ENCODE measurements around the gene SCG3. TPM values are rescaled to one million over a fixed set of nuclear protein-coding genes. Genes with fewer than 3 reads are reported as not detected.
"Not testable (repeated sequence)": the region's sequence is repeated elsewhere in the genome, so short reads cannot be mapped to it uniquely, and the experiment has no call there.

Gene SCG3
- total and polyA plus RNA-seq, 2 of the 13 experiments (the other 11 are each of a cell fraction or from before 2014, with no cell fraction given), result not detected

GRCh38 chr15:51652084-51652668, 29.1 kb upstream of the SCG3 start:
- DNase-seq (ENCODE audit: low spot score) (no peak), ATAC-seq (no peak), FAIRE-seq (no peak)
- ChIA-PET CTCF (ENCODE audit: low intra/inter-chr PET ratio, low total read pairs) (interaction anchor here (4.1 kb wide), 1 partner anchor 124 kb away, joined by 107 read pairs; no protein-coding TSS in a partner anchor), POLR2A (no interaction called here)
- TF ChIP-seq ZNF883 (CRISPR knock-in tag; IDR thresholded peaks at IDR 0.05; ENCODE audit: not compliant biosample characterization), result no peak
- TF ChIP-seq ZNF704 (CRISPR knock-in tag; IDR thresholded peaks at IDR 0.05; ENCODE audit: borderline replicate concordance), result no peak
- TF ChIP-seq SP140L (CRISPR knock-in tag; IDR thresholded peaks at IDR 0.05; ENCODE audit: borderline replicate concordance), result no peak
- no peak for TF ChIP-seq ZMYM4 (CRISPR knock-in tag; IDR thresholded peaks at IDR 0.05)
- TF ChIP-seq ZNF10 (CRISPR knock-in tag; IDR thresholded peaks at IDR 0.05; ENCODE audit: borderline replicate concordance, low read depth), result no peak
- Histone ChIP-seq H3K27me3 (ENCODE audit: control insufficient read depth in 1 of 2, insufficient read depth in 2 of 2, low read length in 2 of 2) (no peaks in the 10 kb centered on the region), H3K27ac (ENCODE audit: extremely low read length, insufficient read depth, low read length) (no peak overlapping the region), H3K4me3 (replicated peaks in 1 of 3; ENCODE audit: insufficient read depth in 1 of 3, low read depth in 2 of 3, low read length in 3 of 3) (no peak overlapping the region), H3K4me2 (ENCODE audit: low read depth, low read length) (no peak overlapping the region), H3K9ac (ENCODE audit: insufficient read depth, low read depth, low read length) (no peak overlapping the region), H2AFZ (ENCODE audit: low read length) (no peak overlapping the region), H3K36me3 (replicated peaks in 1 of 2; ENCODE audit: control insufficient read depth in 1 of 2, insufficient read depth in 2 of 2, low read length in 2 of 2) (no peaks in the 10 kb centered on the region), H3K9me3 (ENCODE audit: low read length) (no peaks in the 10 kb centered on the region), H4K20me1 (ENCODE audit: insufficient read depth, low read length) (no peaks in the 10 kb centered on the region), H3K4me1 (ENCODE audit: insufficient read depth, low read length) (no peaks in the 10 kb centered on the region), H3K79me2 (ENCODE audit: insufficient read depth, low read length) (no peaks in the 10 kb centered on the region)
- BruUV-seq (replicated peaks), result no TSS peak
- intact Hi-C loops (cut with micrococcal nuclease; ENCODE audit: unreplicated experiment), result no loop called here
- in situ Hi-C loops (cut with HindIII; ENCODE audit: extremely low pct_ligation_motif_present, low pct_unique_long_range_greater_than_20kb), result loop anchor here (5.0 kb wide), 1 partner anchor 120 kb away; no protein-coding TSS in a partner anchor
- WGBS (ENCODE audit: low lambda C conversion rate), result 15% methylated on average over 5 of the region's 5 CpGs

DNA sequence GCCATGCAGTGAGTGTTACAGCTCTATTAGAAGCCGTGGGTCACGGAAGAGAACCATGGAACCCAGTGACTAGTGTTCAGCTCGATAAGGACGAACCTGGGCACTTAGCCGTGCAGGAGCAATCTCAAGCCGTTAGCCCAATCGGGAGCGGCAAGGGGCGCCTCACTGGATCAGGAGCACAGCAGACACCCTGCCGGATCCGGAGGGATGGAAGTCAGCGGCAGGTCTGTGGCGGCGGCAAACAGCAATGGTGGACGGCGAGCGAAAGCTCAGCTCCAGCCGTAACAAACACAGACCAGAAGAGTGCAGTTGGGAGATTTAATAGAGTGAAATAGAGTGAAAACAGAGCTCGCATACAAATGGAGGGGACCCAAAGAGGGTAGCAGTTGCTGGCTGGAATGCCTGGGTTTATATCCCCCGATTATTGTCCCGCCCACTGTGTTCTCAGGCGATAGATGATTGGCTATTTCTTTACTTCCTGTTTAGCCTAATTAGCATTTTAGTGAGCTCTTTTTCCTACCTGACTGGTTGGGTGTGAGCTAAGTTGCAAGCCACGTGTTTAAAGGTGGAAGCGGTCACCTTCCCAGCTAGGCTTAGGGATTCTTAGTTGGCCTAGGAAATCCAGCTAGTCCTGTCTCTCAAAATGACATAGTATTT, 25.8 kb upstream of the SCG3 start:
- intact Hi-C loops (cut with micrococcal nuclease; ENCODE audit: unreplicated experiment); H3K9ac ChIP-seq (ENCODE audit: insufficient read depth, low read depth, low read length); BruUV-seq (replicated peaks); H3K27me3 ChIP-seq (ENCODE audit: control insufficient read depth in 1 of 2, insufficient read depth in 2 of 2, low read length in 2 of 2); H3K79me2 ChIP-seq (ENCODE audit: insufficient read depth, low read length); ATAC-seq; CTCF ChIA-PET (ENCODE audit: low intra/inter-chr PET ratio, low total read pairs); H3K4me1 ChIP-seq (ENCODE audit: insufficient read depth, low read length); H2AFZ ChIP-seq (ENCODE audit: low read length); DNase-seq (ENCODE audit: low spot score); H3K27ac ChIP-seq (ENCODE audit: extremely low read length, insufficient read depth, low read length); FAIRE-seq; H3K4me2 ChIP-seq (ENCODE audit: low read depth, low read length); H3K4me3 ChIP-seq (replicated peaks in 1 of 3; ENCODE audit: insufficient read depth in 1 of 3, low read depth in 2 of 3, low read length in 3 of 3); H3K9me3 ChIP-seq (ENCODE audit: low read length); in situ Hi-C loops (cut with HindIII; ENCODE audit: extremely low pct_ligation_motif_present, low pct_unique_long_range_greater_than_20kb); H3K36me3 ChIP-seq (replicated peaks in 1 of 2; ENCODE audit: control insufficient read depth in 1 of 2, insufficient read depth in 2 of 2, low read length in 2 of 2); POLR2A ChIA-PET; H4K20me1 ChIP-seq (ENCODE audit: insufficient read depth, low read length): not testable (repeated sequence)
- WGBS (ENCODE audit: low lambda C conversion rate), result 84% methylated on average over 22 of the region's 24 CpGs
